HepG2 (cell line): ENCODE measurements around the gene SOST. TPM values are rescaled to one million over a fixed set of nuclear protein-coding genes. Genes with fewer than 3 reads are reported as not detected.

Source experiments
- ATAC-seq: fragments of 200-7000 bp; cut with Tn5 transposase; 3 replicates; pipeline ENCODE4 v1.9.1; 2020; ENCODE audit warnings: mild to moderate bottlenecking, moderate library complexity
- BruUV-seq: library from RNA; stranded (reverse); fragments of 400-500 nt; replicated peaks from 2 replicates; lab custom pipeline; 2021; lab: Mats Ljungman, UMichigan
- CTCF ChIA-PET: fragments of 300-600 bp; formaldehyde crosslinking; extraction: SDS; loops from one replicate; lab custom pipeline; 2021; ENCODE audit warnings: low total read pairs, inconsistent platforms, low intra/inter-chr PET ratio; lab: Yijun Ruan, JAX
- POLR2A ChIA-PET: fragments of 350-600 bp; sonication (Branson Sonifier 250); formaldehyde crosslinking; loops from one replicate; lab custom pipeline; 2020; ENCODE audit warnings: antibody characterized with exemption, inconsistent platforms; lab: Yijun Ruan, JAX
- DNase-seq: peaks from one replicate; pipeline ENCODE4 v3.0.0-alpha.2; 2015; ENCODE audit warnings: low spot score
- FAIRE-seq: peaks from 3 replicates; lab custom pipeline; 2011; peaks lifted over from hg19 to GRCh38; lab: Jason Lieb, UNC
- H2AFZ ChIP-seq: one replicate; pipeline ENCODE4 v1.6.1; 2011; ENCODE audit warnings: low read length, inconsistent platforms
- H3K27ac ChIP-seq: fragments of 300-600 bp; 3 replicates; pipeline ENCODE4 v1.8.0; 2011; ENCODE audit warnings: mixed run types, mild to moderate bottlenecking, mixed read lengths, low read length, inconsistent platforms; ENCODE audit not compliant: insufficient read depth; ENCODE audit errors: extremely low read length
- H3K27me3 ChIP-seq, 2 experiments: fragments of 200-600 bp in 1 of 2; 2 replicates in 1 of 2; 3 replicates in 1 of 2; pipeline versions ENCODE4 v1.6.0 to v1.8.0; 2011; ENCODE audit warnings: low read length in 2 of 2, mild to moderate bottlenecking in 2 of 2, moderate library complexity in 2 of 2, inconsistent platforms in 1 of 2; ENCODE audit not compliant: insufficient read depth in 2 of 2, control insufficient read depth in 1 of 2
- H3K36me3 ChIP-seq, 2 experiments: fragments of 200-600 bp in 1 of 2; replicated peaks in 1 of 2; 2 replicates in 1 of 2; 3 replicates in 1 of 2; pipeline versions ENCODE4 v1.5.1 to v1.8.0; 2011; ENCODE audit warnings: low read length in 2 of 2, inconsistent platforms in 1 of 2; ENCODE audit not compliant: insufficient read depth in 2 of 2, control insufficient read depth in 1 of 2
- H3K4me1 ChIP-seq: 2 replicates; pipeline ENCODE4 v1.5.1; 2012; ENCODE audit warnings: low read length, inconsistent platforms; ENCODE audit not compliant: insufficient read depth
- H3K4me2 ChIP-seq: 2 replicates; pipeline ENCODE4 v1.6.0; 2011; ENCODE audit warnings: low read depth, low read length, inconsistent platforms
- H3K4me3 ChIP-seq, 3 experiments: fragments of 200-600 bp in 1 of 3; sonication (generic), shearing (Covaris generic) in 1 of 3; replicated peaks in 1 of 3; 2 replicates each; pipeline ENCODE4 v1.5.1; 2011 to 2016; ENCODE audit warnings: low read length in 3 of 3, inconsistent platforms in 2 of 3, low read depth in 2 of 3, mild to moderate bottlenecking in 2 of 3, control low read depth in 1 of 3, mixed read lengths in 1 of 3; ENCODE audit not compliant: insufficient read depth in 1 of 3
- H3K79me2 ChIP-seq: one replicate; pipeline ENCODE4 v1.6.1; 2011; ENCODE audit warnings: low read length, inconsistent platforms; ENCODE audit not compliant: insufficient read depth
- H3K9ac ChIP-seq: 2 replicates; pipeline ENCODE4 v1.6.0; 2011; ENCODE audit warnings: mild to moderate bottlenecking, low read depth, low read length, inconsistent platforms; ENCODE audit not compliant: insufficient read depth
- H3K9me3 ChIP-seq: 2 replicates; pipeline ENCODE4 v1.5.1; 2012; ENCODE audit warnings: mild to moderate bottlenecking, low read length
- H4K20me1 ChIP-seq: 2 replicates; pipeline ENCODE4 v1.6.0; 2011; ENCODE audit warnings: inconsistent platforms, mild to moderate bottlenecking, low read length, moderate library complexity; ENCODE audit not compliant: insufficient read depth
- HNF4A ChIP-seq: sonication (generic); formaldehyde crosslinking; IDR thresholded peaks from 2 replicates; pipeline ENCODE4 v1.4.0; 2020; ENCODE audit warnings: missing genetic modification reagents
- NFYC ChIP-seq: IDR thresholded peaks from 2 replicates; pipeline ENCODE4 v1.6.1; 2016; ENCODE audit warnings: missing genetic modification reagents, missing compliant biosample characterization
- SOX13 ChIP-seq, 3 experiments: fragments of 450-650 bp in 1 of 3; sonication (generic) in 1 of 3; formaldehyde crosslinking in 1 of 3; IDR thresholded peaks in 2 of 3; conservative IDR thresholded peaks in 1 of 3; 2 replicates each; pipeline versions ENCODE4 v1.5.0 to v1.6.1; 2016 to 2020; ENCODE audit warnings: antibody characterized with exemption in 1 of 3, mild to moderate bottlenecking in 1 of 3, missing compliant biosample characterization in 1 of 3, missing genetic modification reagents in 1 of 3, moderate library complexity in 1 of 3
- WGBS: methylation state at CpG from one replicate; pipeline ENCODE4 v1.1.6; 2017; ENCODE audit warnings: low lambda C conversion rate; 5-methylcytosine and 5-hydroxymethylcytosine counted together
- in situ Hi-C: cut with HindIII; loops from 2 replicates; pipeline ENCODE4 v1.10.0; 2017; ENCODE audit warnings: low pct_unique_long_range_greater_than_20kb; ENCODE audit not compliant: extremely low pct_ligation_motif_present
- intact Hi-C: fragments of 100-400 bp; cut with micrococcal nuclease; formaldehyde crosslinking; loops from one replicate; pipeline ENCODE4 v1.10.0; 2022; ENCODE audit not compliant: unreplicated experiment
- polyA plus RNA-seq, 8 experiments: library from polyadenylated mRNA; depleted of rRNA in 3 of 8; stranded (reverse) in 7 of 8; unstranded in 1 of 8; fragments of >200 nt; fragmentation: Illumina TruSeq in 4 of 8; extraction: Trizol in 4 of 8; gene quantifications; 2 replicates each; pipeline versions ENCODE4 v1.2.1 to v1.2.3, GENCODE V29; 2011 to 2016; ENCODE audit warnings: low read depth in 4 of 8, missing spikeins in 1 of 8, mixed read lengths in 1 of 8; ENCODE audit not compliant: insufficient read depth in 1 of 8
- total RNA-seq, 5 experiments: library from RNA; depleted of rRNA; stranded (reverse); fragments of >200 nt; fragmentation: Illumina TruSeq; extraction: Trizol; gene quantifications; 2 replicates each; pipeline ENCODE4 v1.2.3, GENCODE V29; 2016; ENCODE audit warnings: low read depth in 1 of 5
- TF ChIP-seq, protein P1 (sequence below): sonication (generic); formaldehyde crosslinking; IDR thresholded peaks from 2 replicates; pipeline ENCODE4 v1.4.0; 2020; ENCODE audit warnings: missing genetic modification reagents
- TF ChIP-seq, protein P2 (sequence below): sonication (generic); formaldehyde crosslinking; conservative IDR thresholded peaks from 2 replicates; pipeline ENCODE4 v1.8.1; 2023; ENCODE audit warnings: missing genetic modification reagents
- TF ChIP-seq, protein P3 (sequence below): sonication (generic); formaldehyde crosslinking; IDR thresholded peaks from 2 replicates; pipeline ENCODE4 v1.8.1; 2023; ENCODE audit warnings: mild to moderate bottlenecking, missing genetic modification reagents, borderline replicate concordance
- TF ChIP-seq, protein P4 (sequence below): sonication (generic); formaldehyde crosslinking; IDR thresholded peaks from 2 replicates; pipeline ENCODE4 v1.4.0; 2020; ENCODE audit warnings: missing genetic modification reagents, borderline replicate concordance

SOST gene
- total and polyA plus RNA-seq, 2 of the 13 experiments (the other 11 are each of a cell fraction or from before 2014, with no cell fraction given), result not detected

DNA sequence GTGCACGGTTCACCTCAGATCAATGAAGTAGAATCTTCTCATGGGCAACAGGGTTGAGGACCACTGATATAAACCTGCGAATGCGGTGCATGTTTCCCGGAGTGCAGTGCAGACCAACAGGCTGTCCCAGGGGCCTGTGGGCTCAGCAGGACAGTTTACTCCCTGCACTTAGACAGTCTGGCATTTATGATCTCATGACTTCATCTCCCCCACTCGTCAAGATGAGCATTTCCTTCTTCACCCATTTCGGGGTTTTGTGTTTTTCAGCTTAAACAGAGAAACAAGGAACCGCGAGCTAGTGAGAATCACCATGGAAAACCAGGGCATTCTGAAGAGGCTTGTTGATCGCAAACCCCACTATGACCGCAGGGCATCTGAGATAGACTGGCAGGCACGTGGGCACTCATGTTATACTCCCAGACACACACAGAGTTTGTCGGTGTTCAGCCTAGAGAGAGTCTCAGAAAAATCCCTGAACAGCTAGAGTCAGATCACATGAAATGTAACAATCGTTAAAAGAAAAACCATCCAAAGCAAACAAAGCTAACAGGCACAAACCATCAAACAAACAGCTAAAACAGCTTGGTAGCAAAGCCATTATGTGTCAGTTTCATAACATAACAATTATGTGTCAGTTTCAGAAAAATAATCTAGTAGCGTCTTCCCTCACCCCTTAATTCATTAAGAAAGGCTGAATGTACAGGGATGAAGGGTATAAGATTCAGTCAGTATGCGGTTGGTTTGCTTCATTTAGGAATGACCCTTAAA lies 24.5 kb upstream of the SOST start (continued):
- TF ChIP-seq, protein P1, sequence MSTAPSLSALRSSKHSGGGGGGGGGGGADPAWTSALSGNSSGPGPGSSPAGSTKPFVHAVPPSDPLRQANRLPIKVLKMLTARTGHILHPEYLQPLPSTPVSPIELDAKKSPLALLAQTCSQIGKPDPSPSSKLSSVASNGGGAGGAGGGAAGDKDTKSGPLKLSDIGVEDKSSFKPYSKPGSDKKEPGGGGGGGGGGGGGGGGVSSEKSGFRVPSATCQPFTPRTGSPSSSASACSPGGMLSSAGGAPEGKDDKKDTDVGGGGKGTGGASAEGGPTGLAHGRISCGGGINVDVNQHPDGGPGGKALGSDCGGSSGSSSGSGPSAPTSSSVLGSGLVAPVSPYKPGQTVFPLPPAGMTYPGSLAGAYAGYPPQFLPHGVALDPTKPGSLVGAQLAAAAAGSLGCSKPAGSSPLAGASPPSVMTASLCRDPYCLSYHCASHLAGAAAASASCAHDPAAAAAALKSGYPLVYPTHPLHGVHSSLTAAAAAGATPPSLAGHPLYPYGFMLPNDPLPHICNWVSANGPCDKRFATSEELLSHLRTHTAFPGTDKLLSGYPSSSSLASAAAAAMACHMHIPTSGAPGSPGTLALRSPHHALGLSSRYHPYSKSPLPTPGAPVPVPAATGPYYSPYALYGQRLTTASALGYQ (CRISPR knock-in tag), result no peak
- TF ChIP-seq, protein P2, sequence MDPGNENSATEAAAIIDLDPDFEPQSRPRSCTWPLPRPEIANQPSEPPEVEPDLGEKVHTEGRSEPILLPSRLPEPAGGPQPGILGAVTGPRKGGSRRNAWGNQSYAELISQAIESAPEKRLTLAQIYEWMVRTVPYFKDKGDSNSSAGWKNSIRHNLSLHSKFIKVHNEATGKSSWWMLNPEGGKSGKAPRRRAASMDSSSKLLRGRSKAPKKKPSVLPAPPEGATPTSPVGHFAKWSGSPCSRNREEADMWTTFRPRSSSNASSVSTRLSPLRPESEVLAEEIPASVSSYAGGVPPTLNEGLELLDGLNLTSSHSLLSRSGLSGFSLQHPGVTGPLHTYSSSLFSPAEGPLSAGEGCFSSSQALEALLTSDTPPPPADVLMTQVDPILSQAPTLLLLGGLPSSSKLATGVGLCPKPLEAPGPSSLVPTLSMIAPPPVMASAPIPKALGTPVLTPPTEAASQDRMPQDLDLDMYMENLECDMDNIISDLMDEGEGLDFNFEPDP (CRISPR knock-in tag), result no peak
- TF ChIP-seq, protein P3, sequence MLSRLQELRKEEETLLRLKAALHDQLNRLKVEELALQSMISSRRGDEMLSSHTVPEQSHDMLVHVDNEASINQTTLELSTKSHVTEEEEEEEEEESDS (CRISPR knock-in tag), result no peak
- no peak for TF ChIP-seq NFYC

DNA sequence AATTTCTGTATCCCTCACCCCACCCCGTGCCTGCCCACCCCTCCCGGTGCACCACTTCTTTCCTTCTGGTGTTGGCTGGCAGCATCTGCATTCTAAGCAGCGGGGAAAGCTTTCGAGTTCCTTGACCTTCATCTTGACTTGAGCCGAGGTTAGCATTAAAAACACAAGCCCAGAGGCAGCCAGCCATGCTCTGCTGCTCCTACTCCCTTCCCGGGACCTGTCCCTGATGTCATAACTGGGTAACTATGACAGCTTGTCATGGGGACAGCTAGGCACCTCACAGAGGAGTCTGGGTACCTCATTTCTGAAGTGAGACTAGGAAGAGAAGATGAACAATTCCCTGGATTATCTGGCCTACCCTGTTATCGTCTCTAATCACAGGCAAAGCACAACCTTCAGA lies 21.5 kb upstream of the SOST start, which contains the start of gene CFAP97D1:
Gene CFAP97D1, plus strand, starts transcription at position 301 of the 400 bp plus-strand sequence. Its CDS starts 28 bp downstream, at position 329.
- H3K27me3 ChIP-seq, result peaks cover 0 to 44% of the 10 kb centered on the region in 2 experiments; a peak in 3 of 5 replicates
- H3K9me3 ChIP-seq, result no peaks in the 10 kb centered on the region
- no peaks in the 10 kb centered on the region for H4K20me1 ChIP-seq
- peaks cover 2 to 12% of the 10 kb centered on the region in 2 experiments for H3K36me3 ChIP-seq
- H3K4me2 ChIP-seq, result peak within 1 kb of the TSS; percentile 97
- peak within 1 kb of the TSS; percentile 75 to 93 (median 91) for H3K4me3 ChIP-seq
- ChIA-PET POLR2A (no interaction called here), CTCF (interaction anchor here (0.6 kb wide), 1 partner anchor 14 kb away, joined by 3 read pairs; no protein-coding TSS in a partner anchor)
- peaks cover 68% of the 10 kb centered on the region for H3K4me1 ChIP-seq
- H3K9ac ChIP-seq, result peak within 1 kb of the TSS; percentile 100
- no peak for DNase-seq
- no peak within 1 kb of the TSS for H2AFZ ChIP-seq
- no TSS peak for BruUV-seq
- peak; percentile 23 for FAIRE-seq
- in situ Hi-C loops, result no loop called here
- TF ChIP-seq, protein P4, sequence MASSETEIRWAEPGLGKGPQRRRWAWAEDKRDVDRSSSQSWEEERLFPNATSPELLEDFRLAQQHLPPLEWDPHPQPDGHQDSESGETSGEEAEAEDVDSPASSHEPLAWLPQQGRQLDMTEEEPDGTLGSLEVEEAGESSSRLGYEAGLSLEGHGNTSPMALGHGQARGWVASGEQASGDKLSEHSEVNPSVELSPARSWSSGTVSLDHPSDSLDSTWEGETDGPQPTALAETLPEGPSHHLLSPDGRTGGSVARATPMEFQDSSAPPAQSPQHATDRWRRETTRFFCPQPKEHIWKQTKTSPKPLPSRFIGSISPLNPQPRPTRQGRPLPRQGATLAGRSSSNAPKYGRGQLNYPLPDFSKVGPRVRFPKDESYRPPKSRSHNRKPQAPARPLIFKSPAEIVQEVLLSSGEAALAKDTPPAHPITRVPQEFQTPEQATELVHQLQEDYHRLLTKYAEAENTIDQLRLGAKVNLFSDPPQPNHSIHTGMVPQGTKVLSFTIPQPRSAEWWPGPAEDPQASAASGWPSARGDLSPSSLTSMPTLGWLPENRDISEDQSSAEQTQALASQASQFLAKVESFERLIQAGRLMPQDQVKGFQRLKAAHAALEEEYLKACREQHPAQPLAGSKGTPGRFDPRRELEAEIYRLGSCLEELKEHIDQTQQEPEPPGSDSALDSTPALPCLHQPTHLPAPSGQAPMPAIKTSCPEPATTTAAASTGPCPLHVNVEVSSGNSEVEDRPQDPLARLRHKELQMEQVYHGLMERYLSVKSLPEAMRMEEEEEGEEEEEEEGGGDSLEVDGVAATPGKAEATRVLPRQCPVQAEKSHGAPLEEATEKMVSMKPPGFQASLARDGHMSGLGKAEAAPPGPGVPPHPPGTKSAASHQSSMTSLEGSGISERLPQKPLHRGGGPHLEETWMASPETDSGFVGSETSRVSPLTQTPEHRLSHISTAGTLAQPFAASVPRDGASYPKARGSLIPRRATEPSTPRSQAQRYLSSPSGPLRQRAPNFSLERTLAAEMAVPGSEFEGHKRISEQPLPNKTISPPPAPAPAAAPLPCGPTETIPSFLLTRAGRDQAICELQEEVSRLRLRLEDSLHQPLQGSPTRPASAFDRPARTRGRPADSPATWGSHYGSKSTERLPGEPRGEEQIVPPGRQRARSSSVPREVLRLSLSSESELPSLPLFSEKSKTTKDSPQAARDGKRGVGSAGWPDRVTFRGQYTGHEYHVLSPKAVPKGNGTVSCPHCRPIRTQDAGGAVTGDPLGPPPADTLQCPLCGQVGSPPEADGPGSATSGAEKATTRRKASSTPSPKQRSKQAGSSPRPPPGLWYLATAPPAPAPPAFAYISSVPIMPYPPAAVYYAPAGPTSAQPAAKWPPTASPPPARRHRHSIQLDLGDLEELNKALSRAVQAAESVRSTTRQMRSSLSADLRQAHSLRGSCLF (CRISPR knock-in tag), result no peak
- TF ChIP-seq SOX13 (IDR thresholded peaks at IDR 0.05) (no peak), SOX13 (CRISPR knock-in tag; conservative IDR thresholded peaks at IDR 0.05 in 1 of 2, IDR thresholded peaks at IDR 0.05 in 1 of 2) (peak in 1 of 2 experiments; percentile 46; a peak in 1 of 4 replicates), HNF4A (CRISPR knock-in tag) (peak; percentile 45)
- intact Hi-C loops, result no loop called here
- 22% methylated on average over 7 of the region's 7 CpGs for WGBS
- H3K79me2 ChIP-seq, result peaks cover 20% of the 10 kb centered on the region
- peak within 1 kb of the TSS; percentile 95 for H3K27ac ChIP-seq
- no peak for ATAC-seq
